HG03342 (cell line): ENCODE results near the gene RAB33A.

Experiments
- ATAC-seq: cut with Tn5 transposase; IDR thresholded peaks from one replicate; pipeline ENCODE4 v1.9.1; 2021; ENCODE audit warnings: mild to moderate bottlenecking, moderate library complexity; ENCODE audit not compliant: unreplicated experiment

The RAB33A gene

GRCh38 chrX:130171446-130172126, at the start of gene RAB33A:
TSS of gene RAB33A (plus strand) at chrX:130171962. CDS start at chrX:130172063, 101 bp downstream.
- no peak for ATAC-seq

GRCh38 chrX:130124577-130124976, 47.2 kb upstream of the RAB33A start:
- no peak for ATAC-seq

DNA sequence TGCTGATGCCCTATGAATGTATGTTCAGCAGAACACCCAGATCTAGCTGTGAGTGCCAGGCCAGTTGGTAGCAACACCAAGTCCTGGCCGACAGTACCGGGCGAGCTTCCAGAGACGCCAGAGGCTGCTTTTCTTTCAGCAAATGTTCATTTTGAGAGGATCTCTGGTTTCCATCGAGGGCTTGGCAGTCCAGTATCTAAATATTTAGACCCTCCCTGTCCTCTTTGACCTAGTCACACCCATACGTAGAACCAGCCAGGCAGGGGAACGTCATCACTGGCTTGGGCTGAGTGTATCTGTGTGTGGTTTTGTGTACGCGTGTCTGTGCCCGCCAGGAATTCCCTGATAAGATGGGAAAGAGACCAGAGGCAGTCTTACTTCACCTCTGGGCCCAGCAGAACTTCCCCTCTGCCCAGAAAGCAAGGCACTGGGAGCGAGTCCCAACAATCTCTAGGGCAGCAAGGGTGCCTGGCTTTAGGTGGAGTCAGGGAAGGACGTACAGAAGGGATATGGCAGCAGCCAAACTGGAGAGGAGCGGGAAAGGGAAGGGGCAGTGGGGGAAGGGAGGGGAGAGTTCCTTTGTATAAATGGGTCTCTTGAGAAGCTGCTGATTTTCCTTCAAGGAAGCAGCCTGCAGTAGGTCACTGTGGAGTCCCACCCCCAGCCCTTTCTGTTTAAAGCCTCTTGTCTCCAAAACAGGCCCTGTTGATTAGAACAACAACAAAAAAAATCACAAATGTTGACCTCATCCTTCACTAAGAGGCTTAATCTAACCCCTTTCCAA, 46.5 kb upstream of the RAB33A start:
- no peak for ATAC-seq

DNA sequence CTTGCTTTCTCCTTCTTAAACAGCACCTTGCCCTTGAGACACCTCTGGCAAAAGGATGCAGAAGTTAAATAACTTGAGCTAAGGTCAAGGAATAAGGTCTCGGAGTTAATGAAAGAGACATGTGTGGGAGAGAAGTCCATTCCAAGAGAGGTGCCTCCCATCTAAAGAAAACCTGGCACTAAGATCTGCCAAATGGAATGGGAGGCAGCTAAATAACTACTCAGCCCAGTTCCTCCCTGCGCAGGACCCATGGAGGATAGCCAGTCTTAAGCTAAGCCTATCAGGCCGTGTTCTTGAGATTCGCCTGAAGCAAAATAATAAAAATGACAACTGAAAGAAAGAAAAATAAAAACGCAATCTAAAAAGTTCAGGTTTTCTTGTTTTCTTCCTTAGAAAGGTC, 40.8 kb upstream of the RAB33A start:
- ATAC-seq = no peak

- no peak for ATAC-seq
Observed at GRCh38 chrX:130136496-130136895, 35.3 kb upstream of the RAB33A start.

GRCh38 chrX:130136961-130137360, 34.8 kb upstream of the RAB33A start:
- no peak for ATAC-seq

GRCh38 chrX:130139474-130140201, 32.1 kb upstream of the RAB33A start:
- no peak for ATAC-seq

- no peak for ATAC-seq
Observed at GRCh38 chrX:130144509-130144908, 27.3 kb upstream of the RAB33A start.

- ATAC-seq = no peak
Observed at GRCh38 chrX:130145123-130145522, 26.6 kb upstream of the RAB33A start.

GRCh38 chrX:130147631-130148030, 24.1 kb upstream of the RAB33A start:
- ATAC-seq = no peak

DNA sequence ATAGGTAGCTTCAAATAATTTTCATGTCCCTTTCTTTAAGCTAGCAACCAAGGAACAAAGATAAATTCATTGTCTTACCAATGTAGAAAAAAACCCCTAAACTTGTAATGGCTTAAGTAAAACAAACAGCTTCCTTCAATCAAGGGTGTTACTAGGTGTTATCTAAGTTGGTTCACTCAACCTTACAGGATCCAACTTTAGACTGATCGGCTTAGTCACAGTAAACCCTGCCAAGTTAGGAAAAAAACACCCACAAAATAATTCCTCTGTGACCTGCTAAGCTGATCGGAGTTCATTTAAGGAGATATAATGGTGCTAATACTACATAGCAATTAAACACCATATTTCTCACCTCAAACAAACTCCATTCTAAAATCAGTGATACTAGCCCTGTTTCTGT, 16.2 kb upstream of the RAB33A start:
- ATAC-seq = no peak

GRCh38 chrX:130158311-130158710, 13.5 kb upstream of the RAB33A start:
- ATAC-seq = no peak

- no peak for ATAC-seq
Observed at GRCh38 chrX:130159776-130160175, 12.0 kb upstream of the RAB33A start.

DNA sequence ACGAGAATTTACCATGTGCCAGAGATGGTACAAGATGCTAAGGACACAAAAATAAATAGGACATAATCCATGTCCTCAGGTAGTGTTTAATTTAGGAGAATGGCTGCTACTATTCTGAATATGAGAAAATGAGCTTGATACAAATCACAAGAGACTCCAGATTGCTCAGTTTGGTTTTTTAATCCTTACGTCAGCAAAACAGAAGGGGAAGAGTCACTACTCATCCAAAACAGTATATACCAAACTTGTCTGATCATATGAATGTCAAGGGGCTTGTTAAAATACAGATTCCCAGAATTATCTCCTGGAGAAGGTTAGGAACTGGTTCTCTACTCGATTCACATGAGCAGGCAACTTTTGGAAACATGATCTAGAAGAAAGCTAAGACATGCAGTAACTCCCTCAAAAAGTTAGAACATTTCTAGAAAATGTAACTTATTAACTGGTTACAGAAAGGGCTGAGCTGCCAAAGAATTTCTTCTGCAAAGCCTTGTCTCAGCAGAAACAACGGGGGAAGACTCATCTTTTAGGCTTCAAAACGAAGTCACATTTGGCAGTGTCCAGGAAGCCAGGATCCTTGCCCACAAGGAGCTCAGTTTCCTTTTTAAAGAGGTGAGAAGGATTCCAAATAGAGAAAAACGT, 9.5 kb upstream of the RAB33A start:
- no peak for ATAC-seq

DNA sequence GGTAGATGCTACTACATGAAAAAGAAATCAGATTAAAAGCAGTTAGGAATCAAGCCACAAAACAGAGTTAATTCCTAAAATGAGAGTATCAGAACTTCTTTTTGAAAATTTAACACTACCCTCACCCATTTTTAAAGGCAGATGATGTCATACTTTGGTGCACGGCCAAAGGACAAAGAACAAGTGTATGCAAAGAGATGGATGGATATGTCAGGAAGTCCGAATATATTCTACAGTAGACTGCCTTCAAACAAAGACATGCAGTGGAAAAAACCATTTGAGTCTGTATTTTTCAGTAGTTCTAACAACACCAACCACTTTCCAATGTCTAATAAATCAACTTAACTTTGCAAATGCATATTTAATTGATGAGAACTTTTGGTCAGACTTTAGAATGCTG, 8.4 kb upstream of the RAB33A start:
- ATAC-seq = no peak

- ATAC-seq = no peak
Observed at GRCh38 chrX:130165181-130165702, 6.5 kb upstream of the RAB33A start.

- peak; percentile 84 for ATAC-seq
Observed at GRCh38 chrX:130165703-130166502, 5.9 kb upstream of the RAB33A start, which contains the start of gene AIFM1. TSS of gene AIFM1 (minus strand) at chrX:130165841. CDS start at chrX:130165656, 185 bp downstream.

GRCh38 chrX:130166503-130166777, 5.3 kb upstream of the RAB33A start:
- ATAC-seq = no peak

GRCh38 chrX:130167040-130167439, 4.7 kb upstream of the RAB33A start:
- no peak for ATAC-seq

DNA sequence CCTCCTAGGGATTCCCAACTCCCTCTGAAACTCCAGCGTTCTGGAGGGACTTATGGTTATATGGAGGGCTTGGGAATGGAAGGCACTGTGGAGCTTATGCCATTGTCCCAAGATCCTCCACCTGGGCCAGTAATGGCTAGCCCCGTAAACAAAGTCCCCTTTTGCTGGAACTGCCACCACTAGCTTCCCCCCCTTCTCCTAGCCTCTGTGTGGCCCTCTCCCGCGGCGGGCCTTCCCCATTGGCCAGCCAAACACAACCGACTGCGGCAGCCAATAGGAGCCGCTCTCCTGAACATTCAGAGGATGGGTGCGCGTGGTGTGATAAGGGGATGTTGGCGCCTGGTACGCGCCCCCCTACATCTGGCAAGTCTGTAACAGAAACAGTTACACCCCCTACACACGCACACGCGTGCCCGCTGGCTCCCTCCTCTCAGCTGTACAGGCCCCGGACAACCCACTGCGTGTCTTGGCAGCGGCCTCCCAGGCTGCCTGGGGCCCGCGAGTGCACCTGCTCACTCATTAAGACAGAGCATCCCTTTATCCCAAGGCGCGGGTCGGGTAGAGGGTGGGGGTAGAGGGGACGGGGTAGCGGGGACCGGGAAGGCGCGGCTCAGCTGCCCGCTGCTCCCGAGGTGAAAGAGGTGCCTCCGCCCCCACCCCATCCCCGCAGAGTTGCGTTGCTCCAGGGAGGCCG, 863 bp upstream of the RAB33A start:
- peak; percentile 75 for ATAC-seq
